Natural killer cell (primary cell): Measurements from ENCODE around the gene CGAS. TPM values are rescaled to one million over a fixed set of nuclear protein-coding genes. Genes with fewer than 3 reads are reported as not detected.
A peak's percentile ranks its signal among the peaks of the same experiment; 100 is the strongest.

Experiments used
- ATAC-seq, 3 donors: fragments of 150-1000 bp in 2 of 3; fragments of 200-7000 bp in 1 of 3; cut with Tn5 transposase; 1 replicate in 1 of 3; 2 replicates in 2 of 3; pipeline ENCODE4 v1.10.0; 2021; ENCODE audit warnings: mild to moderate bottlenecking in 2 of 3, moderate library complexity in 2 of 3
- DNase-seq, 2 donors: peaks; one replicate each; pipeline versions ENCODE4 v3.0.0 to v3.0.0-alpha.2; 2013 to 2021; ENCODE audit warnings: mixed read lengths in 1 of 2
- H3K27ac ChIP-seq: one replicate; pipeline ENCODE4 v1.5.1; 2013; ENCODE audit warnings: mild to moderate bottlenecking, low read length
- H3K27me3 ChIP-seq: one replicate; pipeline ENCODE4 v1.6.1; 2013; ENCODE audit warnings: low read length; ENCODE audit not compliant: control insufficient read depth, insufficient read depth
- H3K36me3 ChIP-seq: one replicate; pipeline ENCODE4 v1.6.1; 2013; ENCODE audit warnings: low read length; ENCODE audit not compliant: control insufficient read depth, insufficient read depth
- H3K4me1 ChIP-seq: one replicate; pipeline ENCODE4 v1.6.1; 2013; ENCODE audit warnings: low read length; ENCODE audit not compliant: control insufficient read depth, insufficient read depth
- H3K4me3 ChIP-seq: one replicate; pipeline ENCODE4 v1.5.1; 2013; ENCODE audit warnings: low read length
- H3K9me3 ChIP-seq: one replicate; pipeline ENCODE4 v1.6.1; 2013; ENCODE audit warnings: low read length; ENCODE audit not compliant: control insufficient read depth, insufficient read depth
- H3K27ac Mint-ChIP-seq, 2 donors: one replicate each; pipeline ENCODE4 v1.8.0; 2022; ENCODE audit warnings: mild to moderate bottlenecking in 2 of 2, mixed read lengths in 2 of 2, moderate library complexity in 1 of 2
- H3K27me3 Mint-ChIP-seq, 2 donors: one replicate each; pipeline ENCODE4 v1.8.0; 2022; ENCODE audit warnings: low read depth in 2 of 2, mixed read lengths in 2 of 2
- H3K36me3 Mint-ChIP-seq: one replicate; pipeline ENCODE4 v1.8.0; 2022; ENCODE audit warnings: mixed read lengths
- H3K4me1 Mint-ChIP-seq, 2 donors: one replicate each; pipeline ENCODE4 v1.8.0; 2022; ENCODE audit warnings: mixed read lengths in 2 of 2
- H3K4me3 Mint-ChIP-seq: one replicate; pipeline ENCODE4 v1.8.0; 2022; ENCODE audit warnings: mild to moderate bottlenecking, moderate library complexity, mixed read lengths
- H3K9me3 Mint-ChIP-seq, 2 donors: one replicate each; pipeline ENCODE4 v1.8.0; 2022; ENCODE audit warnings: mixed read lengths in 2 of 2
- WGBS: methylation state at CpG from one replicate; pipeline ENCODE4 v1.1.7; 2013; ENCODE audit warnings: missing lambda C conversion rate; ENCODE audit not compliant: insufficient coverage; 5-methylcytosine and 5-hydroxymethylcytosine counted together
- intact Hi-C: fragments of 100-400 bp; cut with micrococcal nuclease; formaldehyde crosslinking; loops from one replicate; pipeline ENCODE4 v1.14.2; 2022
- total RNA-seq, 4 donors: library from RNA; stranded (reverse); fragments of 120-200 nt in 1 of 4; gene quantifications; one replicate each; pipeline versions ENCODE4 v1.2.3 to v1.2.4, GENCODE V29; 2013 to 2022
- TF ChIP-seq, protein P1 (sequence below): fragments of 200-600 bp; IDR thresholded peaks from one replicate; pipeline ENCODE4 v1.8.0; 2022; ENCODE audit warnings: antibody characterized with exemption

CGAS gene
- total RNA-seq, 3 donors from 2014 or later (not counting 1 experiment from before 2014, with no cell fraction given), result 15.5 to 17.8 (median 16.6) TPM

GRCh38 chr6:73435236-73435635, 16.9 kb downstream of the CGAS start:
- H3K36me3 ChIP-seq, result peaks cover 23% of the 10 kb centered on the region
- DNase-seq, result no peak
- H3K27me3 ChIP-seq, result no peaks in the 10 kb centered on the region
- intact Hi-C loops, result no loop called here
- H3K9me3 Mint-ChIP-seq, result no peaks in the 10 kb centered on the region
- H3K9me3 ChIP-seq, result no peaks in the 10 kb centered on the region
- no peaks in the 10 kb centered on the region for H3K36me3 Mint-ChIP-seq
- no peaks in the 10 kb centered on the region for H3K27me3 Mint-ChIP-seq
- TF ChIP-seq, protein P1, sequence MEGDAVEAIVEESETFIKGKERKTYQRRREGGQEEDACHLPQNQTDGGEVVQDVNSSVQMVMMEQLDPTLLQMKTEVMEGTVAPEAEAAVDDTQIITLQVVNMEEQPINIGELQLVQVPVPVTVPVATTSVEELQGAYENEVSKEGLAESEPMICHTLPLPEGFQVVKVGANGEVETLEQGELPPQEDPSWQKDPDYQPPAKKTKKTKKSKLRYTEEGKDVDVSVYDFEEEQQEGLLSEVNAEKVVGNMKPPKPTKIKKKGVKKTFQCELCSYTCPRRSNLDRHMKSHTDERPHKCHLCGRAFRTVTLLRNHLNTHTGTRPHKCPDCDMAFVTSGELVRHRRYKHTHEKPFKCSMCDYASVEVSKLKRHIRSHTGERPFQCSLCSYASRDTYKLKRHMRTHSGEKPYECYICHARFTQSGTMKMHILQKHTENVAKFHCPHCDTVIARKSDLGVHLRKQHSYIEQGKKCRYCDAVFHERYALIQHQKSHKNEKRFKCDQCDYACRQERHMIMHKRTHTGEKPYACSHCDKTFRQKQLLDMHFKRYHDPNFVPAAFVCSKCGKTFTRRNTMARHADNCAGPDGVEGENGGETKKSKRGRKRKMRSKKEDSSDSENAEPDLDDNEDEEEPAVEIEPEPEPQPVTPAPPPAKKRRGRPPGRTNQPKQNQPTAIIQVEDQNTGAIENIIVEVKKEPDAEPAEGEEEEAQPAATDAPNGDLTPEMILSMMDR, result no peak
- H3K4me3 ChIP-seq, result no peak overlapping the region
- WGBS, result no CpG with 5 or more reads among the region's 3 CpGs
- no peak overlapping the region for H3K4me3 Mint-ChIP-seq
- H3K4me1 Mint-ChIP-seq, result no peaks in the 10 kb centered on the region
- H3K27ac Mint-ChIP-seq, result no peak overlapping the region
- no peaks in the 10 kb centered on the region for H3K4me1 ChIP-seq
- no peak overlapping the region for H3K27ac ChIP-seq
- ATAC-seq, result no peak

- TF ChIP-seq, protein P1, result no peak
- H3K36me3 Mint-ChIP-seq, result no peaks in the 10 kb centered on the region
- peak overlapping the region; percentile 91 for H3K27ac ChIP-seq
- H3K36me3 ChIP-seq, result peaks cover 7% of the 10 kb centered on the region
- H3K4me1 ChIP-seq, result peaks cover 22% of the 10 kb centered on the region
- no peak for DNase-seq
- 100% methylated on average over 2 of the region's 2 CpGs for WGBS
- no peaks in the 10 kb centered on the region for H3K27me3 ChIP-seq
- H3K9me3 Mint-ChIP-seq, result no peaks in the 10 kb centered on the region
- H3K27ac Mint-ChIP-seq, result peak overlapping the region; percentile 92 to 95
- peak overlapping the region; percentile 70 for H3K4me3 Mint-ChIP-seq
- H3K27me3 Mint-ChIP-seq, result no peaks in the 10 kb centered on the region
- H3K4me3 ChIP-seq, result no peak overlapping the region
- no peak for ATAC-seq
- H3K4me1 Mint-ChIP-seq, result peaks cover 24% of the 10 kb centered on the region in 2 donors
- H3K9me3 ChIP-seq, result no peaks in the 10 kb centered on the region
- intact Hi-C loops, result loop anchor here (5.0 kb wide), 2 partner anchors 34 to 101 kb away; partner anchors contain the start of gene EEF1A1
Measured at GRCh38 chr6:73421534-73421933, 30.6 kb downstream of the CGAS start.

DNA sequence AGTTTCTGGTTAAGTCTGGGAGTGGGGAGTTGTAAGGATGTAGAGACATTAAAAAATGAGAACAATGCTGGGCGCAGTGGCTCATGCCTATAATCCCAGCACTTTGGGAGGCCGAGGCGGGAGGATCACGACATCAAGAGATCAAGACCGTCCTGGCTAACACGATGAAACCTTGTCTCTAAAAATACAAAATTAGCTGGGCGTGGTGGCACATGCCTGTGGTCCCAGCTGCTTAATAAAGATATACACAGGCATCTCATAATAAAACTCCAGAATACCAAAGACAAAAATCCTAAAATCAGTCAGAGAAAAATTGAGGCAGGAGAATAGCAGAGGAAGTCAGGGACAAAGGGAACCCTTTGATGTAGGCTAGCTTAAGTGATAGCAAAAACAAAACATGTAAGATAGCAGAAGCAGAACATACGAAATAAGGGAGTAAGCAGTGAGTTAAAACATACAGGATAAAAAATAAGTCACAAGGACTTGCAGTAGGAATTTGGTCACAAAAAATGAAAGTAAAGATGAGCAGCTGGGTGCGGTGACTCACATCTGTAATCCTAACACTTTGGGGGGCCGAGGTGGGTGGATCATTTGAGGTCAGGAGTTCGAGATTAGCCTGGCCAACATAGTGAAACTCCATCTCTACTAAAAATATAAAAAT, 33.9 kb downstream of the CGAS start:
- DNase-seq (no peak), ATAC-seq (no peak)
- intact Hi-C loops, result no loop called here
- TF ChIP-seq, protein P1, result no peak
- Mint-ChIP-seq H3K4me3 (peak overlapping the region; percentile 43), H3K4me1 (peaks cover 24% of the 10 kb centered on the region in 2 donors), H3K36me3 (no peaks in the 10 kb centered on the region), H3K27ac (peak overlapping the region; percentile 72 to 82), H3K9me3 (no peaks in the 10 kb centered on the region), H3K27me3 (no peaks in the 10 kb centered on the region)
- Histone ChIP-seq H3K27ac (no peak overlapping the region), H3K4me1 (peaks cover 20% of the 10 kb centered on the region), H3K27me3 (no peaks in the 10 kb centered on the region), H3K4me3 (no peak overlapping the region), H3K9me3 (no peaks in the 10 kb centered on the region), H3K36me3 (peaks cover 2% of the 10 kb centered on the region)
- WGBS, result 75% methylated on average over 10 of the region's 11 CpGs

- ATAC-seq (no peak), DNase-seq (no peak)
- Histone ChIP-seq H3K36me3 (peaks cover 2% of the 10 kb centered on the region), H3K4me3 (no peak overlapping the region), H3K27ac (no peak overlapping the region), H3K9me3 (no peaks in the 10 kb centered on the region), H3K27me3 (no peaks in the 10 kb centered on the region), H3K4me1 (no peaks in the 10 kb centered on the region)
- Mint-ChIP-seq H3K36me3 (no peaks in the 10 kb centered on the region), H3K9me3 (no peaks in the 10 kb centered on the region), H3K27ac (no peak overlapping the region), H3K4me1 (peaks cover 5% of the 10 kb centered on the region in 2 donors), H3K4me3 (no peak overlapping the region), H3K27me3 (no peaks in the 10 kb centered on the region)
- TF ChIP-seq, protein P1, result no peak
- intact Hi-C loops, result no loop called here
- 98% methylated on average over 3 of the region's 3 CpGs for WGBS
Measured at GRCh38 chr6:73413102-73413501, 39.0 kb downstream of the CGAS start.
